GM04503 (cell line): ENCODE results near the gene FSTL5.

Experiments
- DNase-seq: peaks from one replicate; pipeline ENCODE4 v3.0.0-alpha.2; 2012; ENCODE audit warnings: low read depth

Gene FSTL5

GRCh38 chr4:161936625-161937550 is 226.9 kb downstream of the FSTL5 start:
- DNase-seq = peak; percentile 72

GRCh38 chr4:161931089-161931488 is 232.7 kb downstream of the FSTL5 start:
- no peak for DNase-seq

GRCh38 chr4:161929956-161930355 is 233.8 kb downstream of the FSTL5 start:
- DNase-seq = no peak

- no peak for DNase-seq
Measured at GRCh38 chr4:161926033-161926828, 237.6 kb downstream of the FSTL5 start.

GRCh38 chr4:161920304-161921052 is 243.3 kb downstream of the FSTL5 start:
- no peak for DNase-seq

GRCh38 chr4:161919442-161920220 is 244.2 kb downstream of the FSTL5 start:
- no peak for DNase-seq

- no peak for DNase-seq
Measured at GRCh38 chr4:161916035-161916434, 247.8 kb downstream of the FSTL5 start.

- no peak for DNase-seq
Measured at GRCh38 chr4:161907590-161907955, 256.2 kb downstream of the FSTL5 start.

- no peak for DNase-seq
Measured at GRCh38 chr4:161906836-161907589, 256.8 kb downstream of the FSTL5 start.

- DNase-seq = no peak
Measured at GRCh38 chr4:161900110-161900509, 263.7 kb downstream of the FSTL5 start.

GRCh38 chr4:161894493-161895167 is 269.2 kb downstream of the FSTL5 start:
- DNase-seq = no peak

- DNase-seq = no peak
Measured at GRCh38 chr4:161894014-161894413, 269.8 kb downstream of the FSTL5 start.

GRCh38 chr4:161893566-161893965 is 270.2 kb downstream of the FSTL5 start:
- DNase-seq = no peak

- DNase-seq = no peak
Measured at GRCh38 chr4:161892951-161893350, 270.8 kb downstream of the FSTL5 start.

- no peak for DNase-seq
Measured at GRCh38 chr4:161883157-161883556, 280.6 kb downstream of the FSTL5 start.

- DNase-seq = no peak
Measured at GRCh38 chr4:161881370-161881769, 282.4 kb downstream of the FSTL5 start.

- DNase-seq = no peak
Measured at GRCh38 chr4:161869511-161869910, 294.3 kb downstream of the FSTL5 start.

GRCh38 chr4:161856711-161857326 is 307.0 kb downstream of the FSTL5 start:
- DNase-seq = no peak

- DNase-seq = no peak
Measured at GRCh38 chr4:161850631-161851030, 313.2 kb downstream of the FSTL5 start.

- no peak for DNase-seq
Measured at GRCh38 chr4:161841759-161842158, 322.0 kb downstream of the FSTL5 start.
